Endothelial cell of umbilical vein (primary cell): ENCODE results near the gene FA2H. TPM values are rescaled to one million over a fixed set of nuclear protein-coding genes. Genes with fewer than 3 reads are reported as not detected.

Experiments used
- BruUV-seq: library from RNA; stranded (reverse); fragments of 400-500 nt; replicated peaks from 2 replicates; lab custom pipeline; 2021; lab: Mats Ljungman, UMichigan
- CTCF ChIA-PET: fragments of 300-600, 350-600 bp; sonication (Branson Sonifier 250); formaldehyde crosslinking; loops from one replicate; lab custom pipeline; 2021; ENCODE audit warnings: antibody characterized with exemption, inconsistent platforms; lab: Charles Lee
- POLR2A ChIA-PET: fragments of 300-600, 350-600 bp; sonication (Branson Sonifier 250); formaldehyde crosslinking; loops from one replicate; lab custom pipeline; 2021; ENCODE audit warnings: antibody characterized with exemption, inconsistent platforms; lab: Charles Lee
- DNase-seq: peaks from one replicate; pipeline ENCODE4 v3.0.0-alpha.2; 2011; ENCODE audit warnings: low read depth, low spot score
- FAIRE-seq: peaks from 2 replicates; lab custom pipeline; 2011; peaks lifted over from hg19 to GRCh38; lab: Jason Lieb, UNC
- H2AFZ ChIP-seq: 2 replicates; pipeline ENCODE4 v1.6.0; 2012; ENCODE audit warnings: low read depth, low read length, control low read depth, inconsistent platforms
- H3K27ac ChIP-seq: 2 replicates; pipeline ENCODE4 v1.5.1; 2011; ENCODE audit warnings: low read depth, mild to moderate bottlenecking, control low read depth, low read length, moderate library complexity; ENCODE audit not compliant: insufficient read depth
- H3K27me3 ChIP-seq, 2 experiments: 2 replicates each; pipeline versions ENCODE4 v1.6.0 to v1.6.1; 2011; ENCODE audit warnings: low read length in 2 of 2, mixed read lengths in 1 of 2; ENCODE audit not compliant: control insufficient read depth in 2 of 2, insufficient read depth in 2 of 2
- H3K36me3 ChIP-seq, 2 experiments: 2 replicates in 1 of 2; 3 replicates in 1 of 2; pipeline ENCODE4 v1.5.1; 2011; ENCODE audit warnings: low read length in 2 of 2, mild to moderate bottlenecking in 1 of 2, moderate library complexity in 1 of 2; ENCODE audit not compliant: control insufficient read depth in 2 of 2, insufficient read depth in 2 of 2; ENCODE audit errors: extremely low read depth in 1 of 2
- H3K4me1 ChIP-seq: 3 replicates; pipeline ENCODE4 v1.5.1; 2011; ENCODE audit warnings: mild to moderate bottlenecking, low read length; ENCODE audit not compliant: control insufficient read depth, insufficient read depth; ENCODE audit errors: extremely low read depth
- H3K4me2 ChIP-seq: 2 replicates; pipeline ENCODE4 v1.6.1; 2011; ENCODE audit warnings: low read length, control low read depth, mixed read lengths; ENCODE audit not compliant: insufficient read depth
- H3K4me3 ChIP-seq, 3 experiments: fragments of 200-600 bp in 1 of 3; sonication (generic), shearing (Covaris generic) in 1 of 3; replicated peaks in 1 of 3; 2 replicates each; pipeline ENCODE4 v1.5.1; 2011 to 2016; ENCODE audit warnings: control low read depth in 3 of 3, low read length in 3 of 3, mild to moderate bottlenecking in 2 of 3, inconsistent platforms in 1 of 3, low read depth in 1 of 3, moderate library complexity in 1 of 3; ENCODE audit not compliant: insufficient read depth in 1 of 3
- H3K79me2 ChIP-seq: 2 replicates; pipeline ENCODE4 v1.6.0; 2012; ENCODE audit warnings: low read length, inconsistent platforms; ENCODE audit not compliant: control insufficient read depth, insufficient read depth
- H3K9ac ChIP-seq: replicated peaks from 2 replicates; pipeline ENCODE3; 2011; ENCODE audit warnings: low read length, control low read depth; ENCODE audit not compliant: insufficient read depth; ENCODE audit errors: extremely low read depth
- H3K9me1 ChIP-seq: replicated peaks from 3 replicates; pipeline ENCODE4 v1.6.0; 2011; ENCODE audit warnings: mild to moderate bottlenecking, low read length; ENCODE audit not compliant: control insufficient read depth, insufficient read depth; ENCODE audit errors: extremely low read depth
- H3K9me3 ChIP-seq: replicated peaks from 2 replicates; pipeline ENCODE4 v1.5.1; 2012; ENCODE audit warnings: low read length, inconsistent platforms; ENCODE audit not compliant: control insufficient read depth, insufficient read depth
- H4K20me1 ChIP-seq: replicated peaks from 2 replicates; pipeline ENCODE3; 2011; ENCODE audit warnings: mild to moderate bottlenecking, low read length; ENCODE audit not compliant: control insufficient read depth, insufficient read depth; ENCODE audit errors: extremely low read depth
- EZH2 ChIP-seq: IDR thresholded peaks from 2 replicates; pipeline ENCODE4 v1.6.1; 2012; ENCODE audit warnings: borderline replicate concordance, low read depth, mild to moderate bottlenecking, moderate library complexity, low read length, inconsistent platforms; ENCODE audit not compliant: severe bottlenecking
- FOS ChIP-seq: IDR thresholded peaks from 2 replicates; pipeline ENCODE4 v1.6.1; 2011; ENCODE audit warnings: mild to moderate bottlenecking, low read length, moderate library complexity, borderline replicate concordance; ENCODE audit not compliant: insufficient read depth
- GATA2 ChIP-seq: IDR thresholded peaks from 2 replicates; pipeline ENCODE4 v1.7.0; 2011; ENCODE audit warnings: low read depth, mild to moderate bottlenecking, moderate library complexity, mixed read lengths, low read length; ENCODE audit not compliant: insufficient read length, insufficient read depth
- JUN ChIP-seq: IDR thresholded peaks from 2 replicates; pipeline ENCODE4 v1.6.1; 2011; ENCODE audit warnings: borderline replicate concordance, low read depth; ENCODE audit not compliant: insufficient read length, insufficient read depth
- MAX ChIP-seq: IDR thresholded peaks from 2 replicates; pipeline ENCODE4 v1.6.1; 2011; ENCODE audit not compliant: insufficient read depth, insufficient read length
- MYC ChIP-seq: IDR thresholded peaks from one replicate; pipeline ENCODE4 v1.6.1; 2011; ENCODE audit warnings: mild to moderate bottlenecking, low read depth, low read length
- POLR2A ChIP-seq: IDR thresholded peaks from 2 replicates; pipeline ENCODE4 v1.6.1; 2012; ENCODE audit warnings: low read depth, mild to moderate bottlenecking, control low read depth, low read length
- POLR2AphosphoS5 ChIP-seq: IDR thresholded peaks from 2 replicates; pipeline ENCODE4 v1.6.1; 2012; ENCODE audit warnings: low read depth, mild to moderate bottlenecking, control low read depth, low read length, moderate library complexity; ENCODE audit not compliant: insufficient read depth
- dilution Hi-C: fragments of 300-500 bp; cut with MboI; formaldehyde crosslinking; loops from one replicate; pipeline ENCODE4 v1.15.0; 2019; ENCODE audit warnings: low sequenced_read_pairs; ENCODE audit not compliant: extremely low pct_ligation_motif_present
- intact Hi-C: fragments of 100-400 bp; cut with micrococcal nuclease; formaldehyde crosslinking; loops from one replicate; pipeline ENCODE4 v1.10.0; 2022
- polyA plus RNA-seq, 4 experiments: library from polyadenylated mRNA; depleted of rRNA in 3 of 4; stranded (reverse) in 3 of 4; unstranded in 1 of 4; fragments of >200 nt; gene quantifications; 2 replicates each; pipeline versions ENCODE4 v1.2.1 to v1.2.3, GENCODE V29; 2011 to 2012; ENCODE audit warnings: missing spikeins in 1 of 4
- total RNA-seq: library from RNA; stranded (reverse); gene quantifications from 2 replicates; pipeline ENCODE4 v1.2.3, GENCODE V29; 2021
- TF ChIP-seq, protein P1 (sequence below), 2 donors: IDR thresholded peaks; 1 replicate in 1 of 2; 2 replicates in 1 of 2; pipeline ENCODE4 v1.5.1; 2011; ENCODE audit warnings: low read length in 2 of 2, mild to moderate bottlenecking in 2 of 2, moderate library complexity in 2 of 2, control low read depth in 1 of 2, inconsistent platforms in 1 of 2, low read depth in 1 of 2; ENCODE audit not compliant: insufficient read depth in 1 of 2; ENCODE audit errors: extremely low read depth in 1 of 2

The FA2H gene
- total and polyA plus RNA-seq, 2 donors (not counting 3 experiments of a cell fraction or from before 2014, with no cell fraction given): not detected

DNA sequence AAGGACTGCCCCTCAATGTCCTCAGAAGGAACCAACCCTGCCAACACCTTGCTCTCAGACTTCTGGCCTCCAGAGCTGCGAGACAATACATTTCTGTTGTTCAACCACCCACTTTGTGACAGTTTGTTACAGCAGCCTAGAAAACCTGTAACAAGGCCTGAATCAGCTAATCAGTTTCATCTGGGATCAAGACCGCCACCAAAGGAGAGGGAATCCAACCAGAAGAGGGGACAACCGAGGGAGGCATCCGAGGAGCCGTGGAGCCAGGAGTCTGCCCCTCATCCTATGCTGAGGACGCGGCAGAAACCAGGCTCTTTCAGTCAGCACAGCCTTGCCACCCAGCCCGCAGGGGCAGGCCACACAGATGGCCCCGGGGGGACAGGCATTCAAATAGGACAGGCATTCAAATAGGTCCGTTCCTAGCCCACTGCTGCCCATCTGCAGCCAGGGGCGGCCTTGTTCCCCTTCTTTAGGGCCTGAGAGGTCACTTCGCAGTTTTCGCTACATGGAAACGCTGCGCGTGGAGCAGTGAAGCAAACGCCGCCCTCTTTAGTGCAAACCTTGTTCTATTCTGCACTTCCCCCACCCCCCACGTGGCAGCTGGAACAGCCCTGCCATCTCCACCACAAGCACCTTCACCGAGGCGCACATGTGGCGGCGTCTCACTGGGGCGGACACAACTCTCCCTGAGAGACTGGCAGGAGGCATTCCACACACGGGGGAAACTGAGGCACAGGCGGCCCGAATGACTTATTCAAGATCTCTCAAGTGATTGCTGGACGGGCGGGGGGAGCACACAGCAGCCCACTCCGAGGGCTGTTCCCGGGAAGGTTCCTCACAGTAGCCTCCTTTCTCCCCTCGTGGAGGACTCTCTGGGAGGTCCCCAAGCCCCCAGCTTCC is 26.7 kb downstream of the FA2H start:
- FAIRE-seq (no peak), DNase-seq (no peak)
- dilution Hi-C loops: no loop called here
- Histone ChIP-seq H4K20me1 (no peaks in the 10 kb centered on the region), H3K4me3 (no peak overlapping the region), H3K27me3 (peaks cover 0 to 3% of the 10 kb centered on the region in 2 experiments), H3K27ac (no peak overlapping the region), H3K79me2 (no peaks in the 10 kb centered on the region), H3K9me3 (no peaks in the 10 kb centered on the region), H3K9me1 (no peaks in the 10 kb centered on the region), H3K4me2 (no peak overlapping the region), H2AFZ (no peak overlapping the region), H3K9ac (no peak overlapping the region), H3K36me3 (no peaks in the 10 kb centered on the region), H3K4me1 (no peaks in the 10 kb centered on the region)
- ChIA-PET CTCF (no interaction called here), POLR2A (no interaction called here)
- TF ChIP-seq POLR2AphosphoS5 (no peak), GATA2 (no peak), POLR2A (no peak), FOS (no peak), MAX (no peak), MYC (no peak), EZH2 (no peak), JUN (no peak)
- TF ChIP-seq, protein P1, sequence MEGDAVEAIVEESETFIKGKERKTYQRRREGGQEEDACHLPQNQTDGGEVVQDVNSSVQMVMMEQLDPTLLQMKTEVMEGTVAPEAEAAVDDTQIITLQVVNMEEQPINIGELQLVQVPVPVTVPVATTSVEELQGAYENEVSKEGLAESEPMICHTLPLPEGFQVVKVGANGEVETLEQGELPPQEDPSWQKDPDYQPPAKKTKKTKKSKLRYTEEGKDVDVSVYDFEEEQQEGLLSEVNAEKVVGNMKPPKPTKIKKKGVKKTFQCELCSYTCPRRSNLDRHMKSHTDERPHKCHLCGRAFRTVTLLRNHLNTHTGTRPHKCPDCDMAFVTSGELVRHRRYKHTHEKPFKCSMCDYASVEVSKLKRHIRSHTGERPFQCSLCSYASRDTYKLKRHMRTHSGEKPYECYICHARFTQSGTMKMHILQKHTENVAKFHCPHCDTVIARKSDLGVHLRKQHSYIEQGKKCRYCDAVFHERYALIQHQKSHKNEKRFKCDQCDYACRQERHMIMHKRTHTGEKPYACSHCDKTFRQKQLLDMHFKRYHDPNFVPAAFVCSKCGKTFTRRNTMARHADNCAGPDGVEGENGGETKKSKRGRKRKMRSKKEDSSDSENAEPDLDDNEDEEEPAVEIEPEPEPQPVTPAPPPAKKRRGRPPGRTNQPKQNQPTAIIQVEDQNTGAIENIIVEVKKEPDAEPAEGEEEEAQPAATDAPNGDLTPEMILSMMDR (IDR thresholded peaks at IDR 0.05; ENCODE audit: extremely low read depth in 1 of 2, insufficient read depth in 1 of 2, low read depth in 1 of 2, low read length in 2 of 2): no peak
- BruUV-seq: no TSS peak
- intact Hi-C loops: no loop called here
